VCaP (cell line): ENCODE results near the gene MAN1C1.
A peak's percentile ranks its signal among the peaks of the same experiment; 100 is the strongest.

ENCODE experiments used
- H3K27ac ChIP-seq: fragments of 450-650 bp; 2 replicates; pipeline ENCODE4 v1.5.1; 2017
- TF ChIP-seq, protein P1 (sequence below): fragments of 450-650 bp; conservative IDR thresholded peaks from 2 replicates; pipeline ENCODE4 v1.5.1; 2017; ENCODE audit warnings: mild to moderate bottlenecking, moderate library complexity

The MAN1C1 gene

DNA sequence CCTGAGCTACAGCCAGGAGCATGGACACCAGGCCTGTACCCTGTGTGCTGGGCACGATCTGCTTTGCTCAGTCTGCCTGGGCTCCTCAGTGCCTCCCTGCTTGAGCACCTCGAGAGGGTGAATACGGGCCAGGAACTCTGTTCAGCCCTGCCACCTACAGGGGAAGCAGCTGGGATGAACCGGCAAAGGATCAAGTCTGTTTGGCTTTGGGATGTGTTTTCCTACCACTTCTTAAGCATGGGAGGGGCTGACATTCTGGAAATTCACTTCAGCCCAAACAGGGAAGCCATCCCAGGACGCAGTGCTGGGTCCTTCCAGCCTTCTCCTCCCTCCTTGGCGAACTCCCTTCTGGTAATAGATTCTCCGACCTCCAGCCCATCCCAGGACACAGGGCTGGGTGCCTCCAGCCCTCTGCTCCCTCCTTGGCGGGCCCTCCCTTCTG lies 127.6 kb downstream of the MAN1C1 start:
- H3K27ac ChIP-seq: peak overlapping the region; percentile 80
- TF ChIP-seq, protein P1, sequence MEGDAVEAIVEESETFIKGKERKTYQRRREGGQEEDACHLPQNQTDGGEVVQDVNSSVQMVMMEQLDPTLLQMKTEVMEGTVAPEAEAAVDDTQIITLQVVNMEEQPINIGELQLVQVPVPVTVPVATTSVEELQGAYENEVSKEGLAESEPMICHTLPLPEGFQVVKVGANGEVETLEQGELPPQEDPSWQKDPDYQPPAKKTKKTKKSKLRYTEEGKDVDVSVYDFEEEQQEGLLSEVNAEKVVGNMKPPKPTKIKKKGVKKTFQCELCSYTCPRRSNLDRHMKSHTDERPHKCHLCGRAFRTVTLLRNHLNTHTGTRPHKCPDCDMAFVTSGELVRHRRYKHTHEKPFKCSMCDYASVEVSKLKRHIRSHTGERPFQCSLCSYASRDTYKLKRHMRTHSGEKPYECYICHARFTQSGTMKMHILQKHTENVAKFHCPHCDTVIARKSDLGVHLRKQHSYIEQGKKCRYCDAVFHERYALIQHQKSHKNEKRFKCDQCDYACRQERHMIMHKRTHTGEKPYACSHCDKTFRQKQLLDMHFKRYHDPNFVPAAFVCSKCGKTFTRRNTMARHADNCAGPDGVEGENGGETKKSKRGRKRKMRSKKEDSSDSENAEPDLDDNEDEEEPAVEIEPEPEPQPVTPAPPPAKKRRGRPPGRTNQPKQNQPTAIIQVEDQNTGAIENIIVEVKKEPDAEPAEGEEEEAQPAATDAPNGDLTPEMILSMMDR: peak; percentile 65

DNA sequence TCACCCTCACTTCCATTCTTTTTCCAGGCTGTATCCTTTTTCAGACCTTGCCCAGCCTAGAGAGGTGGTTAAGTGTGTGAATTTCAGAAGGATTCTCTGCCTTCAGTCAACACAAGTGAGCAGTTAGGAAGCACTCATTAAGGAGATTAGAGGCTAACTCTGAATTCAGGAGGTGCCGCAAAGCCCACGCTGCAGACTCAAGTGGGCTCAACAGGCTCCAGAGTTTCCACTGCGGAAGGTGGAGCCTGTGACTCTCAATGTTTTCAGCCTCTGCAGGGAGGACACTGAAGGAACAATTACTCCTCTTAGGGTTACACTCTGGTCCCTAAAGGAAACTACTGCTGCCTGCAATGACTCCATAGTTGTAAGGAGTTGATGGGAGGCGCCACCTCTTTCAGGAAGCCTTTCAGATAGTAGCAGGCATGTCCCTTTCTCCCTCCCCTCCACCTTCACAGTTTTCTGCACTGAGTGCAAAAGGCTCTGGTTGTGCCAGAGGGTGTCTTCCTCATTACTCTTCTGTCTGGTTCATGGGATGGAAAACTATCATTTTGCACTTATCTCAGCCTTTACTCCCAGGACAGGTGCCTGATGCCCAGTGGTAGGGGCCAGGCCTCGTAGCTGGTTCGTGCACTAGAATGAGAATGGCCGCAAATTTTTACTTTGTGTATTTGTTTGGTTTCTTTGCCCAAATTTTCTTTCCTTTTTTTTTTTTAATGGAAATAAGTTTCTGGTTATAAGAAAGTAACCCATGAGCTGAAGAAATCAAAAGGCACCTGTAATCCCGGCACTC lies 128.2 kb downstream of the MAN1C1 start:
- TF ChIP-seq, protein P1: no peak
- peak overlapping the region; percentile 80; the same call in 1 of the 2 replicates for H3K27ac ChIP-seq

DNA sequence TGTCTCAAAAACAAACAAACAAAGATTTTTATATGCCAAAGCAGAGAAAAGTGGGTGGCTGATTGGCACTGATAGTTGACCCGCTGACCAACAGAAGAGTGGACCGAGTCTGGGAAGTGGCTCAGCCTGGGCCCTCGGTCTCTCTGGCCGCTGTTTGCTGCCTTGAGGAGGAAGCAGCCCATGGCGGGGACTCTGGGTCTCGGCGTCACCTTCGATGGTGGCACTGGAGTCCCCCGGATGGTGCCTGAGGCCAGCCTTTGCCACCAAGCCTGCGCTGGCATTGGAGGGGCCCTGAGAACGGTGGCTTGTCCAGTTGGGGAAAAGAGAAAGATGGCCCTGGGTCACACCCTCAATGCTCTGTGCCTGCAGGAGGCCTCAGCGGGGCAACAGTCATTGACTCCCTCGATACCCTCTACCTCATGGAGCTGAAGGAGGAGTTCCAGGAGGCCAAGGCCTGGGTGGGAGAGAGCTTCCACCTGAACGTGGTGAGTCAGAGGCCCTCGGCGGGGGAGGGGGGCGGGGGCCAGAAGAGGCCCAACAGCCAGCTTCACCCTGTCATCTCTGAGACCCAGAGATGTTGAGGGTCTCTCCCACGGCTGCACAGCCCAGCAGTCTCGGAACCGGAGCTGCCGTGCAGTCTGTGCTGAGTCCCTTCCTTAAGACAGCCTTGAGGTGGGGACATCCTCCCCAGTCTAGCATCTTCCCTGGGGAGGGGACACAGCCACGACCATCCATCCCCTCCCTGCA lies 129.9 kb downstream of the MAN1C1 start:
- H3K27ac ChIP-seq: no peak overlapping the region
- TF ChIP-seq, protein P1: no peak

DNA sequence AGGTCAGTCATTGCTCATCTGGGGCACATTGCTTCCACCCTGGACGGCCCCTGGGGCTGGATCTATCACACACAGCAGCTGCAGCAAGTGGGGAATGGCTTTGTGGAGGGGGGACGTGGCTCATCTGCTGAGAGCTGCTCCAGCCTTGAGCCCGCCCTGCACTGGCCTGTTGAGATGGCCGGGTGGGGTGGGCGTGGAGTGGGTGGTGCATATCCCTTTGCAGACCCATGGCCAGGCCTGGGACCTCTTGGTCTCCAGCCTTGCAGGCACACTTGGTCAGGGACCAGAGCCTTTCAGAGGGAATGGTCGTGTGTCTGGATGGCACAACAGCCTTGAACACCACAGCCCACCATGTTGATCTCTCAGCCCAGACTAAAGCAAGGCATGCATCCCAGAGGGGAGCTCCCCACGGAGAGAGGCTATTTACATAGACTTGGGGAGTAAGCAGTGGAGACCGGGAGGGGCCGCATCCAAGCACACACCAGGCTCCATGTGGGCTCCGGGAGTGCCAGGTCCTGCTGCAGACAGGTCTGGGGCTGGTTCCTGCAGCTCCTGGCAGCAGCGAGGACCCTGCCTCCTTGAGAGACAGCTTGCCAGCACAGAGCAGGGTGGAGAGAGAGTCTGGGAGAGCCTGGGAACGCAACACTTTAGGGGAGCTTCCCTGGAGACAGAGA lies 130.6 kb downstream of the MAN1C1 start:
- TF ChIP-seq, protein P1: no peak
- H3K27ac ChIP-seq: no peak overlapping the region

DNA sequence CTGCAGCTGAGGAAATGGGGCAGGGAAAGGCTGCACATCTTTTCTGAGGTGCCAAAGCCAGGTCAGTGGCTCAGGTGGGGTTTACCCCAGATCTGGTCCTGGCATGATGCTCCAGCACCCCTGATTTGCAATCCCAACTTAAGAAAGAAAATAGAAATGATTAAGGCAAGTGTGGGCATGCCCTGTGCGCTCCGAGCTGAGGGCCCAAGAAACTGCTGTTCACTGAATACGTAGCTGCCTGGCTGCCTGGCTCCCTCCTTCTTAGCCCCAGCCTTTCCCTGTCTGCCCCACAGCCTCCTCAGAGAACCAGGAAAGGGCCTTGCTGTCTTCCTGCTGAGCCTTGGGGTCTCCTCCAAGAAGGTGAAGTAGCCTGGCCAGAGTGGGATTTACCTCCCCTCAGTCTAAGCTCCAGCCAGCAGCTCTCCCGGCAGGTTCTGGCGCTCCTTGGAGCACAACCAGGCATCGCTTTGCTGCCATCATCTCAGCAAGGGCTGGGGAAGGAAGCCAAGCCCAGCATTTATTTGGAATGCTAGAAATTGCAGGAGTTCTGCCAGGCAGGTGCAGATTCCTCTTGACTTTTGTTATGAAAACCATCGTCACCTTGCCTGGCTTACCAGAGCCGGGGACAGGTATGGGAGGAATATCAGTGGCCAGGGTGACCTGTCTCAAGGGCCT lies 132.1 kb downstream of the MAN1C1 start:
- TF ChIP-seq, protein P1: no peak
- H3K27ac ChIP-seq: peak overlapping the region; percentile 53

DNA sequence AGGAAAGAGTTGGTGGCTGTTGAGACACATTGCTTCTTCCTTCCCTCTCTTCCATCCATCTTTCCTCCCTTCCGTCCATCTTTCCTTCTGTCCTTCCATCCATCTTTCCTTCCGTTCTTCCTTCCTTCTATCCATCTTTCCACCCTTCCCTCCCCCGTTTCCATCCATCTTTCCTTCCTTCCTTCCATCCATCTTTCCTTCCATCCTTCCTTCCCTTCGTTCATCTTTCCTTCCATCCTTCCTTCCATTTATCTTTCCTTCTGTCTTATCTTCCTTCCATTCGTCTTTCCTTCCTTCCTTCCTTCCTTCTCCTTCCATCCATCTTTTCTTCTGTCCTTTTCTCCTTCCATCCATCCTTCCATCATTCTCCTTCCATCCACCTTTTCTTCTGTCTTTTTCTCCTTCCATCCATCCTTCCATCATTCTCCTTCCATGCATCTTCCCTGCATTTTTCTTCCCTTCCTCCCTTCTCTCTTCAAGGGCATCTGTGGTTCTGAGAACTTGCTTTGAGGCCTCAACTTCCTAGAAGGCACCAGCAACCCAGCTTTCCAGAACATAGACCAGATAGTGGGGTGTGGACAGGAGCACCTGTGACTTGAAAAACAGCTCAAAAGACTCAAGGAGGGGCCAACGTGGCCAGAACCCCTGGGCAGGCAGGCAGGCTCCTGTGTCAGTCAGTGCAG lies 134.5 kb downstream of the MAN1C1 start:
- TF ChIP-seq, protein P1: no peak
- H3K27ac ChIP-seq: no peak overlapping the region
